NOMO-1 treated with DMSO at 0.1 percent for 48 hours (cell line): ENCODE data around the gene JOSD2.

Source experiments
- DNase-seq: peaks from one replicate; lab custom pipeline; 2025; ENCODE audit not compliant: unreplicated experiment; lab: John Stamatoyannopoulos, UW

The JOSD2 gene

GRCh38 chr19:50514346-50515167, 3.6 kb upstream of the JOSD2 start:
- no peak for DNase-seq

DNA sequence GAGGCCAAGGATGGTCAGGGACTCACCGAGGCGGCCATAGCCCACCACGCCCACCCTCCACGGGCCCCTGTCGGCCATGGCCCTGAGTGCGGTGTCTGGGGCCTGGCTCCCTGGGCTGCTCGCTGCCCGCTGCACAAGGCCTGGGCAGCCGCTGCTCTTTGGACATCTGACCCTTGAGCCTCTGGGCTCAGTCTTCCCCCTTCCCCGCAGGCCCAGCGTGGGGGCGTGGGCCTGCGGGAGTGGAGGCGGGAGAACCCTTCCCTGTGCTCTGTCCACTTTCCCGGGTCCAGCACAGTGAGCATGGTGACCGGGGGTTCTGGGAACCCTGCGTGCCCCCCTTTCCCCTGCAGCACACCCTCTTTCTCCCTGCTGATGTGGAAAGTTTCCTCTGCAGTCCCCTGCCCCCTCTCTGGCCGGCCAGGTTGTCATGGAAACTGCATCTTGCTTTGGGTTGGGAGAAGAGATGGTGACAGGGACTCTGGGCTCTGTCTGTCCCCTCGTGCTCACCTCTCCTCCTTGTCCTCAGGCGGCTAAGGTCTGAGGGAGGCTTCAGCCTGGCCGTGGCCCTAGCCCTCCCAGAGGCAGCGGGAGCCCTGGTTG, 2.9 kb upstream of the JOSD2 start, which contains the start of gene ASPDH:
Gene ASPDH (minus strand): TSS at position 168 of the 600 bp plus-strand sequence. CDS start 90 bp downstream, at position 78.
- DNase-seq, result no peak

GRCh38 chr19:50512999-50513745, 2.2 kb upstream of the JOSD2 start:
- no peak for DNase-seq

GRCh38 chr19:50512112-50512998, 1.4 kb upstream of the JOSD2 start:
- DNase-seq, result no peak

DNA sequence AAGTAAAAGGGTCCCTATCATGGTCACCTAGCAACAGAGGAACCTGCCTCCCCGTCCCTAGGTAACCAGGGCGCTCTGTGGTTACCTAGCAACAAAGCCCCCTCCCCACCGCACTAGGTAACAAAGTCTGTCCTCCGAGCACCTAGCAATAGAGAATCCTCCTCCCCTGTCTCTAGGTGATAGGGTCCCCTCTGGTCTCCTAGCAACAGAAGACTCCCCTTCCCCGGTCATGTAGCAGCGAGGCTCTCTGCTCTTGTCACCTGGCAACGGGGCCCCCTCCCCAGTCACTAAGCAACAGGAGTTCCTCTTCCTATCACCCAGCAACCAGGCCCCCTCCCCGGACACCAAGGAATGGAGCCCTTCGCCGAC, 307 bp downstream of the JOSD2 start:
- no peak for DNase-seq

DNA sequence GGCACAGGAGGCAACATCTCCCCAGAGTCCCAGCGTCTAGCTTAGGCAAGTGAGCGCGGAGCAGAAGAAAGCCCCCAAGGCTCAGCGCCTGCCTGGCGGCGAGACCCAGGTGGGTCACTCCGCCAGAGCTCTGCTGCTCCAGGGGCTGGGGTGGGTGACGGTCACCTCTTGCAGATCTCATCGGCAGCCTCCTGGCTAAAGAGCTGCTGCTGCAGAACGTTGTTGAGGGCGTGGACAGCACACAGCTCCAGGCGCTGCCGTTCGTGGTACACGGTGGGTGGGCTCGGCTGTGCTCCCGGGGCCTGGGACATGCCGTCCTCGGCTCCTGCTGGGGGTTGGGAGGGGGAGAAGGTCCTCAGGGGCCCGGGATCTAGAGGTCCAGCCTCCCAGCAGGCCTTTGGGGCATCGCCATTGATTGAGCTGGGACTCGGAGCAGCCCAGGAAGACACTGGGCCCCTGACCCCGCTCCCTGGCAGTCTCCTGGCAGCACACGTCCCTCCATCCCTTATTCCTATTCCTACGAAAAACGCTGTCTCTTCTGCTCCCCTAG, 795 bp downstream of the JOSD2 start:
- DNase-seq, result no peak

- no peak for DNase-seq
Measured at GRCh38 chr19:50509366-50509765, 1.6 kb downstream of the JOSD2 start.

DNA sequence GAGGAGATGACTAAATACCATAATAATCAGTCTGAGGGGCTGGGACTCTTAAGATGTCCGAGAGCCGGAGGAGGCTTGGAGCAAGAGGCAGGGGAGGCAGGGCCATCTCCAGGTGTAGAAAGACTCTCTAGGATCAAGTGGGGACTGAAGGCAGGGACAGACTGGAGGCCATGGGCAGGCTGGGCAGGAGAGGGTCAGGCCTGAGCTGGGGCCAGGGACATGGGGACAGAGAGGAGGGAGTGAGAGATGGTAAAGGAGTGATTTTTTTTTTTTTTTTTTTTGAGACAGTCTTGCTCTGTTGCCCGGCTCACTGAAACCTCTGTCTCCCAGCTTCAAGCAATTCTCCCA, 2.2 kb downstream of the JOSD2 start:
- DNase-seq, result no peak

DNA sequence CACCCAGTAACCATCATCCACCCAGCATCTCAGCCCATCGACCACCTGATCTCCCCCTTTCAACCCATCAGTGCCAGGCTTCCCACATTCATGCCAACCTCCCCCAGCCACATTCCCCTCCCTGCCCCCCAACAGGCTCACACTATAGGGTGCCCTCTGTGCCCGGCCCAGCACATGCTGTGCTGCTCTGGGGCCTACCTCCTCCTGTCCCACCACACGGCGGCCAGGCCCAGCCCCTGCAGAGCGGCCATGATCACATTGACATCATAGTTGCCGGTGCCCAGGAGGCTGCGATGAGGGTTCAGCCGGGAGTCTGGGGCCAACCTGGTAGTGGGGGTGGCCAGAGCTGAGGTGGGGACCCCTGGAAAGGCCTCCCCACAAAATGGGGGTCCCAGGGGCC, 3.6 kb downstream of the JOSD2 start:
- DNase-seq, result no peak

- no peak for DNase-seq
Measured at GRCh38 chr19:50506700-50507099, 4.3 kb downstream of the JOSD2 start.

GRCh38 chr19:50505856-50506611, 5.0 kb downstream of the JOSD2 start:
- DNase-seq, result no peak

GRCh38 chr19:50501568-50502475, 9.2 kb downstream of the JOSD2 start:
- no peak for DNase-seq

GRCh38 chr19:50501186-50501567, 9.8 kb downstream of the JOSD2 start:
- DNase-seq, result no peak

GRCh38 chr19:50500753-50501151, 10.2 kb downstream of the JOSD2 start:
- DNase-seq, result no peak

GRCh38 chr19:50500060-50500752, 10.8 kb downstream of the JOSD2 start:
- DNase-seq, result no peak

DNA sequence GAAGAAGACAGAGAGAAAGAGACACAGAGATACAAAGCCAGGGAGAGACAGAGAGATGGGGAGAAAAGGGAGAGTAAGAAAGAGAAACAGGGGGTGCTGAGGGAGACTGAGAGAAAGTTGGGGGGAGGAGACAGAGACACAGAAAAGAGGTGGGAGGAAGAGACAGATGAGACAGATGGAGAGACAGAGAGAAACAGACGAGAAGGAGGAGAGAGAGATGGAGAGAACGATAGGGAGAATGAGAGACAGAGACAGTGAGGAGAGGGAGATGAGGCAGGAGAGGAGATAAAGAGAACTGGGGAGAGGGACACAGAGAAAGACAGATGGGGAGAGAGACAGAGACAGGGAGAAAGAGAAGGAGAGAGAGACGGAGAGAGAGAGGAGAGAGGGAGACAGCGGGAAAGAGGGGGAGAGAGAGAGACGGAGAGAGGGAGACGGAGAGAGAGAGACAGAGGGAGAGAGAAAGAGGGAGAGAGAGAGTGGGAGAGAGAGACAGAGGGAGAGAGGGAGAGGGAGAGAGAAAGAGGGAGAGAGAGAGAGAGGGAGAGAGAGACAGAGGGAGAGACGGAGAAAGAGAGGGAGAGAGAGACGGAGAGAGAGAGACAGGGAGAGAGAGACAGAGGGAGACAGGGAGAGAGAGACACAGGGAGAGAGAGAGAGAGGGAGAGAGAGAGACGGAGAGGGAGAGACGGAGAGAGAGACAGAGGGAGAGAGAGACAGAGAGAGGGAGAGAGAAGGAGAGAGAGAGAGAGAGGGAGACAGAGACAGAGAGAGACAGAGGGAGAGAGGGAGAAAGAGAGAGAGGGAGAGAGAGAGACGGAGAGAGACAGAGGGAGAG, 12.6 kb downstream of the JOSD2 start:
- no peak for DNase-seq

DNA sequence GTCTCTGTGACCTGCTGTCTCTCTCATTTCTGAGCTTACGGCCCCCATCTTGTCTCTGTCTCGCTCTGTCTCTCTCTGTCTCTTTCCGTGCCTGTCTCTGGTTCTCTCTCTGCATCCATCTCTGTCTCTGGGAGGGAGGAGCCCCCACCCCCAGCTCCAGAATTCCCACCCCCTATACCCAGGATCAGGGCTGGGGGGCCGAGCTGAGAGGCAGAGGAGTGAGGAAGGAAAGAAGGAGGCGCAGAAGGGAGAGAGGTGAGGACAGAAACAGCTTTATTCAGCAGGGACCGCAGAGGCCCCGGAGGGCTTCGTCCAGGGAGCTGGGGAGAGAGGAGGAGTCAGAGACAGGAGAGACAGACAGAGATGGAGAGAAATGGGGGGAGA, 14.0 kb downstream of the JOSD2 start:
- no peak for DNase-seq
